Endothelial cell of umbilical vein (primary cell): ENCODE measurements around the gene IQCB1. TPM values are rescaled to one million over a fixed set of nuclear protein-coding genes. Genes with fewer than 3 reads are reported as not detected.

Experiments used
- Bru-seq: library from RNA; stranded (reverse); fragments of 400-500 nt; gene quantifications from one replicate; lab custom pipeline; 2021; lab: Mats Ljungman, UMichigan
- BruChase-seq, 2 experiments: library from RNA; stranded (reverse); fragments of 400-500 nt; gene quantifications; one replicate each; lab custom pipeline; 2021; lab: Mats Ljungman, UMichigan
- BruUV-seq: library from RNA; stranded (reverse); fragments of 400-500 nt; replicated peaks from 2 replicates; lab custom pipeline; 2021; lab: Mats Ljungman, UMichigan
- CTCF ChIA-PET: fragments of 300-600, 350-600 bp; sonication (Branson Sonifier 250); formaldehyde crosslinking; loops from one replicate; lab custom pipeline; 2021; ENCODE audit warnings: antibody characterized with exemption, inconsistent platforms; lab: Charles Lee
- POLR2A ChIA-PET: fragments of 300-600, 350-600 bp; sonication (Branson Sonifier 250); formaldehyde crosslinking; loops from one replicate; lab custom pipeline; 2021; ENCODE audit warnings: antibody characterized with exemption, inconsistent platforms; lab: Charles Lee
- DNase-seq: peaks from one replicate; pipeline ENCODE4 v3.0.0-alpha.2; 2011; ENCODE audit warnings: low read depth, low spot score
- FAIRE-seq: peaks from 2 replicates; lab custom pipeline; 2011; peaks lifted over from hg19 to GRCh38; lab: Jason Lieb, UNC
- H2AFZ ChIP-seq: 2 replicates; pipeline ENCODE4 v1.6.0; 2012; ENCODE audit warnings: low read depth, low read length, control low read depth, inconsistent platforms
- H3K27ac ChIP-seq: 2 replicates; pipeline ENCODE4 v1.5.1; 2011; ENCODE audit warnings: low read depth, mild to moderate bottlenecking, control low read depth, low read length, moderate library complexity; ENCODE audit not compliant: insufficient read depth
- H3K27me3 ChIP-seq, 2 experiments: 2 replicates each; pipeline versions ENCODE4 v1.6.0 to v1.6.1; 2011; ENCODE audit warnings: low read length in 2 of 2, mixed read lengths in 1 of 2; ENCODE audit not compliant: control insufficient read depth in 2 of 2, insufficient read depth in 2 of 2
- H3K36me3 ChIP-seq, 2 experiments: 2 replicates in 1 of 2; 3 replicates in 1 of 2; pipeline ENCODE4 v1.5.1; 2011; ENCODE audit warnings: low read length in 2 of 2, mild to moderate bottlenecking in 1 of 2, moderate library complexity in 1 of 2; ENCODE audit not compliant: control insufficient read depth in 2 of 2, insufficient read depth in 2 of 2; ENCODE audit errors: extremely low read depth in 1 of 2
- H3K4me1 ChIP-seq: 3 replicates; pipeline ENCODE4 v1.5.1; 2011; ENCODE audit warnings: mild to moderate bottlenecking, low read length; ENCODE audit not compliant: control insufficient read depth, insufficient read depth; ENCODE audit errors: extremely low read depth
- H3K4me2 ChIP-seq: 2 replicates; pipeline ENCODE4 v1.6.1; 2011; ENCODE audit warnings: low read length, control low read depth, mixed read lengths; ENCODE audit not compliant: insufficient read depth
- H3K4me3 ChIP-seq, 3 experiments: fragments of 200-600 bp in 1 of 3; sonication (generic), shearing (Covaris generic) in 1 of 3; replicated peaks in 1 of 3; 2 replicates each; pipeline ENCODE4 v1.5.1; 2011 to 2016; ENCODE audit warnings: control low read depth in 3 of 3, low read length in 3 of 3, mild to moderate bottlenecking in 2 of 3, inconsistent platforms in 1 of 3, low read depth in 1 of 3, moderate library complexity in 1 of 3; ENCODE audit not compliant: insufficient read depth in 1 of 3
- H3K79me2 ChIP-seq: 2 replicates; pipeline ENCODE4 v1.6.0; 2012; ENCODE audit warnings: low read length, inconsistent platforms; ENCODE audit not compliant: control insufficient read depth, insufficient read depth
- H3K9ac ChIP-seq: replicated peaks from 2 replicates; pipeline ENCODE3; 2011; ENCODE audit warnings: low read length, control low read depth; ENCODE audit not compliant: insufficient read depth; ENCODE audit errors: extremely low read depth
- H3K9me1 ChIP-seq: replicated peaks from 3 replicates; pipeline ENCODE4 v1.6.0; 2011; ENCODE audit warnings: mild to moderate bottlenecking, low read length; ENCODE audit not compliant: control insufficient read depth, insufficient read depth; ENCODE audit errors: extremely low read depth
- H3K9me3 ChIP-seq: replicated peaks from 2 replicates; pipeline ENCODE4 v1.5.1; 2012; ENCODE audit warnings: low read length, inconsistent platforms; ENCODE audit not compliant: control insufficient read depth, insufficient read depth
- H4K20me1 ChIP-seq: replicated peaks from 2 replicates; pipeline ENCODE3; 2011; ENCODE audit warnings: mild to moderate bottlenecking, low read length; ENCODE audit not compliant: control insufficient read depth, insufficient read depth; ENCODE audit errors: extremely low read depth
- POLR2AphosphoS5 ChIP-seq: IDR thresholded peaks from 2 replicates; pipeline ENCODE4 v1.6.1; 2012; ENCODE audit warnings: low read depth, mild to moderate bottlenecking, control low read depth, low read length, moderate library complexity; ENCODE audit not compliant: insufficient read depth
- dilution Hi-C: fragments of 300-500 bp; cut with MboI; formaldehyde crosslinking; loops from one replicate; pipeline ENCODE4 v1.15.0; 2019; ENCODE audit warnings: low sequenced_read_pairs; ENCODE audit not compliant: extremely low pct_ligation_motif_present
- intact Hi-C: fragments of 100-400 bp; cut with micrococcal nuclease; formaldehyde crosslinking; loops from one replicate; pipeline ENCODE4 v1.10.0; 2022
- long read RNA-seq: library from polyadenylated mRNA; stranded (forward); transcript quantifications from one replicate; pipeline ENCODE4 v2.0.0, GENCODE V29; 2021
- polyA minus RNA-seq, 3 experiments: library from RNA; depleted of rRNA, polyadenylated mRNA; stranded (reverse); fragments of >200 nt; gene quantifications; 1 replicate in 1 of 3; 2 replicates in 2 of 3; pipeline ENCODE4 v1.2.3, GENCODE V29; 2011
- polyA plus RNA-seq, 4 experiments: library from polyadenylated mRNA; depleted of rRNA in 3 of 4; stranded (reverse) in 3 of 4; unstranded in 1 of 4; fragments of >200 nt; gene quantifications; 2 replicates each; pipeline versions ENCODE4 v1.2.1 to v1.2.3, GENCODE V29; 2011 to 2012; ENCODE audit warnings: missing spikeins in 1 of 4
- total RNA-seq: library from RNA; stranded (reverse); gene quantifications from 2 replicates; pipeline ENCODE4 v1.2.3, GENCODE V29; 2021
- TF ChIP-seq, protein P1 (sequence below): IDR thresholded peaks from 2 replicates; pipeline ENCODE4 v1.6.1; 2011; ENCODE audit not compliant: insufficient read depth, insufficient read length

The IQCB1 gene, protein sequence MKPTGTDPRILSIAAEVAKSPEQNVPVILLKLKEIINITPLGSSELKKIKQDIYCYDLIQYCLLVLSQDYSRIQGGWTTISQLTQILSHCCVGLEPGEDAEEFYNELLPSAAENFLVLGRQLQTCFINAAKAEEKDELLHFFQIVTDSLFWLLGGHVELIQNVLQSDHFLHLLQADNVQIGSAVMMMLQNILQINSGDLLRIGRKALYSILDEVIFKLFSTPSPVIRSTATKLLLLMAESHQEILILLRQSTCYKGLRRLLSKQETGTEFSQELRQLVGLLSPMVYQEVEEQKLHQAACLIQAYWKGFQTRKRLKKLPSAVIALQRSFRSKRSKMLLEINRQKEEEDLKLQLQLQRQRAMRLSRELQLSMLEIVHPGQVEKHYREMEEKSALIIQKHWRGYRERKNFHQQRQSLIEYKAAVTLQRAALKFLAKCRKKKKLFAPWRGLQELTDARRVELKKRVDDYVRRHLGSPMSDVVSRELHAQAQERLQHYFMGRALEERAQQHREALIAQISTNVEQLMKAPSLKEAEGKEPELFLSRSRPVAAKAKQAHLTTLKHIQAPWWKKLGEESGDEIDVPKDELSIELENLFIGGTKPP
- total RNA-seq (21.6 and 22.0 TPM in 2 replicates), polyA plus RNA-seq (9.9 and 10.1 TPM in 2 replicates), polyA minus RNA-seq (20.8 and 21.5 TPM in 2 replicates), Bru-seq, nascent RNA (percentile 86 among the genes with signal in this experiment), BruChase-seq, experiment 1, labeled RNA remaining after a 6-hour chase (percentile 68 among the genes with signal in this experiment), BruChase-seq, experiment 2, labeled RNA remaining after a 2-hour chase (percentile 76 among the genes with signal in this experiment)
- polyA plus RNA-seq (2011; cell fraction: cytosol; rRNA removed) = 7.3 and 8.5 TPM in 2 replicates
- 41.8 and 48.5 TPM in 2 replicates for polyA plus RNA-seq (2011; cell fraction: nucleus; rRNA removed)
- 9.4 and 12.0 TPM in 2 replicates for polyA plus RNA-seq (2012)
- polyA minus RNA-seq (2011; cell fraction: cytosol; rRNA and poly(A)+ RNA removed) = 2.5 TPM
- polyA minus RNA-seq (2011; cell fraction: nucleus; rRNA and poly(A)+ RNA removed) = 29.3 and 41.2 TPM in 2 replicates
- long read RNA-seq, transcript IQCB1-201 (15 exons, 2,594 nt) = major isoform, 21 of 38 reads
- long read RNA-seq, partial matches to known transcripts = 3 of 38 reads
- long read RNA-seq, other reads (novel, unspliced or antisense) = 13 of 38 reads

DNA sequence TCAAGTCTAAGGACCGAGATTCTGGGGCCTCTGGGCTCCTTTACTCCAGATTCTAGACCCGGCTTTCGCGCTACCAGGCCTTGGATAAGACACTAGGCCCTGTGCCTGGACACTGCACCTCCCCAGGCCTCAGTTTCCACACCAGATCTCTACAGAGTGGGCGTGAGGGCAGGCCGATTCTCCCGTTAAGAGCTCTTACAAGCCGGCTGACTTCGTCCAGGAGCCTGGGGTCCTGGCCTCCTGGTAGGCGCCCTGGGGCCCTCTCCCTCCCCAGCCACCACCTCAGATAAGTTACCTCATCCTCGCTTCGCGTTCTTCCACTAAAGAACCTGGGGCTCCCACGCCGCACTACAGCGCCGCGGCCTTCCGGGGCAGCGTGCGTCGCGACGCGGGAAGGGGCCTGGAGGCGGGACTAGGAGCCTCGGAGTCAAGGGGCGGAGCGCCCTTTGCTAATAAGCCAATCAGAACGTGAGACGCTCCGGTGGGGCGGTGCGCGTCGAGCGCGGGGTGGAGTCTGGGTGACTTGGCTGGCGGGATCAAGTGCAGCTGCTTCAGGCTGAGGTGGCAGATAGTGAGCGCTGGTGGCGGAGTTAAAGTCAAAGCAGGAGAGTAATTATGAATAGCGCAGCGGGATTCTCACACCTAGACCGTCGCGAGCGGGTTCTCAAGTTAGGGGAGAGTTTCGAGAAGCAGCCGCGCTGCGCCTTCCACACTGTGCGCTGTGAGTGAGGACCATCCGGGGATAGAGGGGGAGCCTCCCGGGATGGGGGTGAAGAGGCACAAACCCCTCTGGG lies at the start of gene IQCB1, which contains the start of gene EAF2:
TSS of gene IQCB1 (minus strand) at position 390 of the 794 bp plus-strand sequence. CDS start 6,100 bp downstream, outside the sequence.
TSS of gene EAF2 (plus strand) at position 539 of the 794 bp plus-strand sequence. CDS start at position 616, 77 bp downstream.
- ChIA-PET POLR2A (no interaction called here), CTCF (interaction anchor here (0.7 kb wide), 2 partner anchors 9 to 288 kb away, joined by 3 to 4 read pairs; no protein-coding TSS in a partner anchor)
- peak; percentile 94 for FAIRE-seq
- intact Hi-C loops = loop anchor here (1.0 to 5.0 kb wide), 4 partner anchors 86 to 290 kb away; partner anchors contain the start of genes GOLGB1, HCLS1 and POLQ
- peak within 1 kb of the TSS; percentile 67 for H3K27ac ChIP-seq
- H3K79me2 ChIP-seq = peaks cover 12% of the 10 kb centered on the region
- no peak for TF ChIP-seq POLR2AphosphoS5
- TF ChIP-seq, protein P1, sequence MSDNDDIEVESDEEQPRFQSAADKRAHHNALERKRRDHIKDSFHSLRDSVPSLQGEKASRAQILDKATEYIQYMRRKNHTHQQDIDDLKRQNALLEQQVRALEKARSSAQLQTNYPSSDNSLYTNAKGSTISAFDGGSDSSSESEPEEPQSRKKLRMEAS = peak; percentile 14
- no TSS peak for BruUV-seq
- no peaks in the 10 kb centered on the region for H3K9me3 ChIP-seq
- DNase-seq = peak; percentile 98
- no peaks in the 10 kb centered on the region for H3K9me1 ChIP-seq
- H3K36me3 ChIP-seq = peaks cover 0 to 2% of the 10 kb centered on the region in 2 experiments
- H3K4me2 ChIP-seq = peak within 1 kb of the TSS; percentile 88
- peak within 1 kb of the TSS; percentile 70 to 93 (median 72) for H3K4me3 ChIP-seq
- dilution Hi-C loops = no loop called here
- peak within 1 kb of the TSS; percentile 85 for H3K9ac ChIP-seq
- peak within 1 kb of the TSS; percentile 94 for H2AFZ ChIP-seq
- H4K20me1 ChIP-seq = no peaks in the 10 kb centered on the region
- peaks cover 8% of the 10 kb centered on the region for H3K4me1 ChIP-seq
- H3K27me3 ChIP-seq = peaks cover 0 to 3% of the 10 kb centered on the region in 2 experiments
